Stomach (tissue), 9 donors: Measurements from ENCODE around the gene NECAB3. TPM values are rescaled to one million over a fixed set of nuclear protein-coding genes. Genes with fewer than 3 reads are reported as not detected.
A peak's percentile ranks its signal among the peaks of the same experiment; 100 is the strongest.

Experiments
- DNase-seq, 2 donors: peaks; one replicate each; pipeline versions ENCODE4 v3.0.0 to v3.0.0-alpha.2; 2013 to 2019
- H3K27ac ChIP-seq, 5 donors: fragments of 200-600 bp in 4 of 5; sonication (generic) in 4 of 5; one replicate each; pipeline ENCODE4 v1.5.1; 2013 to 2019; ENCODE audit warnings: mild to moderate bottlenecking in 1 of 5, moderate library complexity in 1 of 5
- H3K27me3 ChIP-seq, 3 donors: fragments of 200-600 bp; sonication (generic); one replicate each; pipeline ENCODE4 v1.5.1; 2017 to 2019; ENCODE audit warnings: mixed run types in 1 of 3
- H3K36me3 ChIP-seq, 4 donors: fragments of 200-600 bp; sonication (generic); 1 replicate in 3 of 4; 2 replicates in 1 of 4; pipeline ENCODE4 v1.5.1; 2016 to 2019
- H3K4me1 ChIP-seq, 4 donors: fragments of 200-600 bp; sonication (generic); one replicate each; pipeline ENCODE4 v1.5.1; 2016 to 2019
- H3K4me3 ChIP-seq, 4 donors: fragments of 200-600 bp; sonication (generic) in 3 of 4; one replicate each; pipeline ENCODE4 v1.5.1; 2016 to 2019; ENCODE audit warnings: mild to moderate bottlenecking in 1 of 4
- H3K9me3 ChIP-seq, 4 donors: fragments of 200-600 bp; sonication (generic); one replicate each; pipeline ENCODE4 v1.5.1; 2016 to 2019
- EP300 ChIP-seq: sonication (generic); formaldehyde crosslinking; IDR thresholded peaks from one replicate; pipeline ENCODE4 v1.6.1; 2017; ENCODE audit warnings: antibody characterized with exemption
- POLR2A ChIP-seq, 4 donors: fragments of 450-650 bp; IDR thresholded peaks; one replicate each; pipeline ENCODE4 v1.6.1; 2016; ENCODE audit warnings: antibody characterized with exemption in 4 of 4, control low read depth in 2 of 4, mild to moderate bottlenecking in 1 of 4, moderate library complexity in 1 of 4
- POLR2AphosphoS5 ChIP-seq, 3 donors: sonication (generic); formaldehyde crosslinking; IDR thresholded peaks; one replicate each; pipeline ENCODE4 v1.6.1; 2016; ENCODE audit warnings: antibody characterized with exemption in 3 of 3
- WGBS, 5 donors: extraction: QIAGEN DNeasy Blood & Tissue Kit in 3 of 5; methylation state at CpG; one replicate each; pipeline versions ENCODE4 v1.1.5 to v1.1.7; 2013 to 2018; 5-methylcytosine and 5-hydroxymethylcytosine counted together
- intact Hi-C: fragments of 100-400 bp; cut with DNase I; formaldehyde crosslinking; loops from one replicate; pipeline ENCODE4 v1.15.1; 2023; ENCODE audit warnings: low total_unique reads
- polyA plus RNA-seq, 3 donors: library from polyadenylated mRNA; stranded (reverse); fragments of 200-250 nt; gene quantifications; one replicate each; pipeline ENCODE4 v1.2.3, GENCODE V29; 2013
- total RNA-seq, 5 donors: library from RNA; depleted of rRNA; stranded (reverse); fragments of >200 nt; gene quantifications; one replicate each; pipeline versions ENCODE4 v1.1.0 to v1.2.3, GENCODE V29; 2014 to 2016
- TF ChIP-seq, protein P1 (sequence below), 7 experiments: fragments of 450-650 bp in 4 of 7; fragments of 200-600 bp in 3 of 7; sonication (generic) in 3 of 7; IDR thresholded peaks; one replicate each; pipeline ENCODE4 v1.5.1; 2016 to 2019; ENCODE audit warnings: antibody characterized with exemption in 7 of 7, control low read depth in 2 of 7, mild to moderate bottlenecking in 1 of 7
- donor health status: healthy with polysubstance abuse.
- donor health status: Bipolar disorder and iron deficiency.
- donor health status: healthy.

The NECAB3 gene
- total and polyA plus RNA-seq, 8 donors, result 28.1 to 335 (median 68.9) TPM

DNA sequence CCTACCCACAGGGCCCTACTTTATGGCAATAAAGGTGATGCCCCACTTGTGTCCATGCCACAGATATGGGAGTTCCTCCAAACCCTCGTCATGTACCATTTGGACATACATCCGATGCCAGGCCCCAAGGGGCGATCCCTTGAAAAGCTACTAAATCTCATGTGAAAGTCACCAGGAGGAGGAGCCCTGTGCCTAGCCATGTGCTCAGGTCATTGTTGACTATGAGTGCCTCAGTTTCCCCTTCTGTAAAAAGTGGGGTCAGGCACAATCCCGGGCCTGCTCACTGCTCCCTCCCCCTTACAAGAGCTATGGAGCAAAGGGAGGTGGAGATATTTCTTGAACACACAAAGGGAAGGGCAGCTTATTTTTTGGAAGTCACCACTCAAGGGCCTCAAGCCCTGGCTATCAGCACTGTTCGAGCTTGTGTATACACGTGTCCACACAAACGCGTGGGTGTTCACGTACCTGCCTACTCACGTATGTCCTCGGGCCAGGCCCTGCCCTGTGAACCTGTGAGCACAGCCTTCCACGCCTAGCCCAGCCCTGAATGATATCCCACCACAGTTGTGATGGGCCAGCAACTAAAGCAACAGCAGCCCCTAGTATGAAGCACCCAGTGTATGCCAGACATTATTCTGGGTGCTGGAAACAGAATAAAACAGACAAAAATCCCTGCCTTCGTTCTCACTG is 5.6 kb downstream of the NECAB3 start:
- Histone ChIP-seq H3K4me3 (no peak overlapping the region), H3K9me3 (no peaks in the 10 kb centered on the region), H3K4me1 (peaks cover 61 to 93% (median 86%) of the 10 kb centered on the region in 4 donors), H3K36me3 (peaks cover 0 to 33% (median 23%) of the 10 kb centered on the region in 4 donors), H3K27me3 (no peaks in the 10 kb centered on the region), H3K27ac (peak overlapping the region in 4 of 5 donors; percentile 89 to 96 (median 94))
- TF ChIP-seq POLR2A (IDR thresholded peaks at IDR 0.05), result no peak
- TF ChIP-seq EP300, result no peak
- TF ChIP-seq POLR2AphosphoS5 (IDR thresholded peaks at IDR 0.05), result no peak
- TF ChIP-seq, protein P1, sequence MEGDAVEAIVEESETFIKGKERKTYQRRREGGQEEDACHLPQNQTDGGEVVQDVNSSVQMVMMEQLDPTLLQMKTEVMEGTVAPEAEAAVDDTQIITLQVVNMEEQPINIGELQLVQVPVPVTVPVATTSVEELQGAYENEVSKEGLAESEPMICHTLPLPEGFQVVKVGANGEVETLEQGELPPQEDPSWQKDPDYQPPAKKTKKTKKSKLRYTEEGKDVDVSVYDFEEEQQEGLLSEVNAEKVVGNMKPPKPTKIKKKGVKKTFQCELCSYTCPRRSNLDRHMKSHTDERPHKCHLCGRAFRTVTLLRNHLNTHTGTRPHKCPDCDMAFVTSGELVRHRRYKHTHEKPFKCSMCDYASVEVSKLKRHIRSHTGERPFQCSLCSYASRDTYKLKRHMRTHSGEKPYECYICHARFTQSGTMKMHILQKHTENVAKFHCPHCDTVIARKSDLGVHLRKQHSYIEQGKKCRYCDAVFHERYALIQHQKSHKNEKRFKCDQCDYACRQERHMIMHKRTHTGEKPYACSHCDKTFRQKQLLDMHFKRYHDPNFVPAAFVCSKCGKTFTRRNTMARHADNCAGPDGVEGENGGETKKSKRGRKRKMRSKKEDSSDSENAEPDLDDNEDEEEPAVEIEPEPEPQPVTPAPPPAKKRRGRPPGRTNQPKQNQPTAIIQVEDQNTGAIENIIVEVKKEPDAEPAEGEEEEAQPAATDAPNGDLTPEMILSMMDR (IDR thresholded peaks at IDR 0.05), result no peak
- WGBS, 5 donors, result 56 to 81% (median 63%) methylated on average over 13 of the region's 13 CpGs
- intact Hi-C loops, result no loop called here
- no peak for DNase-seq

DNA sequence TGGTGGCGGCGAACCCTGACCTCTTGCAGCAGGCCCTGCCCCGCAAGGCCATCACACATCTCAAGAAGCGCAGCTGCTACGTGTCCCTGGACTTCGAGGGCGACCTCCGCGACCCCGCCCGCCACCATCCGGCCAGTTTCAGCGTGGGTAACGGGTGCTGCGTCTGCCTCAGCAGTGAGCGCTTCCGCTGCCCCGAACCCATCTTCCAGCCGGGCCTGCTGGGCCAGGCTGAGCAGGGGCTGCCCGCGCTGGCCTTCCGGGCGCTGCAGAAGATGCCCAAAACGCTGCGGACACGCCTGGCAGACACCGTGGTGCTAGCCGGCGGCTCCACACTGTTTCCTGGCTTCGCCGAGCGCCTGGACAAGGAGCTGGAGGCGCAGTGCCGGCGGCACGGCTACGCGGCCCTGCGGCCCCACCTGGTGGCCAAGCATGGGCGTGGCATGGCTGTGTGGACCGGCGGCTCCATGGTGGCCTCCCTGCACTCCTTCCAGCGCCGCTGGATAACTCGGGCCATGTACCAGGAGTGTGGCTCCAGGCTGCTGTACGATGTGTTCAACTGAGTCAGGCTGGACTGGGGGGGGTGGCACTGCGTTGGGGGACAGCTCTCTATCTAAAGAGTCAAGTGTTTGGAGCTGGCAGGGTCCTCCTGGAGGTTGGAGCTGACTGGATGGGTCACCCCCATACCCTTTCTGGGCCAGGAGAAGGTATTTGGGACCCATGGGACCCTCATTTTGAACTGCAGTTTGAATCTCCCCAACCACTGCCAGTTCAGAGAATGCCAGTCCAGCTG is 6.4 kb downstream of the NECAB3 start:
- no peaks in the 10 kb centered on the region for H3K9me3 ChIP-seq
- H3K4me1 ChIP-seq, result peaks cover 53 to 92% (median 84%) of the 10 kb centered on the region in 4 donors
- peak; percentile 88 to 93 for DNase-seq
- H3K4me3 ChIP-seq, result peak overlapping the region; percentile 63 to 79 (median 64)
- WGBS, 5 donors, result 2 to 23% (median 13%) methylated on average over 8 to 47 of the region's 47 CpGs
- peak overlapping the region; percentile 89 to 96 (median 93) for H3K27ac ChIP-seq
- H3K36me3 ChIP-seq, result peaks cover 0 to 33% (median 23%) of the 10 kb centered on the region in 4 donors
- H3K27me3 ChIP-seq, result no peaks in the 10 kb centered on the region
- intact Hi-C loops, result no loop called here
- TF ChIP-seq EP300, result no peak
- TF ChIP-seq, protein P1 (IDR thresholded peaks at IDR 0.05), result peak in 5 of 7 experiments; percentile 82 to 95 (median 90)
- TF ChIP-seq POLR2AphosphoS5 (IDR thresholded peaks at IDR 0.05), result peak in 2 of 3 donors; percentile 7 to 46

DNA sequence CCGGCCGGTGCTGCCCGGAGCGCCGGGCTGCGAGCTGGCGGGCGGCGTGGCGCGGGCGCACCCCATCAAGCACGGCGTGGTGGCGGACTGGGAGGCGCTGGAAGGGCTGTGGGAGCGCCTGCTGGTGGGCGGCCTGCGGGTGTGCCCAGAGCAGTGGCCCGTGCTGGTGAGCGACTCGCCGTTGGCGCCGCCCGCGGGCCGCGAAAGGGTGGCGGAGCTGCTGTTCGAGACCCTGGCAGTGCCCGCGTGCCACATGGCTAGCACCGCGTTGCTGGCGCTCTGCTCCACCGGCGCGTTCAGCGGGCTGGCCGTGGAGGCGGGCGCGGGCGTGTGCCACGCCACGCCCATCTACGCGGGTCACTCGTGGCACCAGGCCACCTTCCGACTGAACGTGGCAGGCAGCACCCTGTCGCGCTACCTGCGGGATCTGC is 7.0 kb downstream of the NECAB3 start:
- TF ChIP-seq, protein P1 (IDR thresholded peaks at IDR 0.05), result no peak
- TF ChIP-seq POLR2A (IDR thresholded peaks at IDR 0.05) (no peak), EP300 (no peak), POLR2AphosphoS5 (IDR thresholded peaks at IDR 0.05) (peak in 1 of 3 donors; percentile 29)
- no peaks in the 10 kb centered on the region for H3K9me3 ChIP-seq
- WGBS, 5 donors, result 1 to 27% (median 9%) methylated on average over 20 to 55 of the region's 55 CpGs
- peaks cover 0 to 33% (median 23%) of the 10 kb centered on the region in 4 donors for H3K36me3 ChIP-seq
- peak overlapping the region; percentile 89 to 96 (median 93) for H3K27ac ChIP-seq
- peaks cover 47 to 92% (median 84%) of the 10 kb centered on the region in 4 donors for H3K4me1 ChIP-seq
- peak in 1 of 2 donors; percentile 79 for DNase-seq
- intact Hi-C loops, result no loop called here
- peak overlapping the region; percentile 63 to 79 (median 64) for H3K4me3 ChIP-seq
- H3K27me3 ChIP-seq, result no peaks in the 10 kb centered on the region
